ENCODE data around the gene SYCE3. TPM values are rescaled to one million over a fixed set of nuclear protein-coding genes. Genes with fewer than 3 reads are reported as not detected.

Gene SYCE3
- total RNA-seq, 1 donor from 2014 or later, result 0.76 TPM

DNA sequence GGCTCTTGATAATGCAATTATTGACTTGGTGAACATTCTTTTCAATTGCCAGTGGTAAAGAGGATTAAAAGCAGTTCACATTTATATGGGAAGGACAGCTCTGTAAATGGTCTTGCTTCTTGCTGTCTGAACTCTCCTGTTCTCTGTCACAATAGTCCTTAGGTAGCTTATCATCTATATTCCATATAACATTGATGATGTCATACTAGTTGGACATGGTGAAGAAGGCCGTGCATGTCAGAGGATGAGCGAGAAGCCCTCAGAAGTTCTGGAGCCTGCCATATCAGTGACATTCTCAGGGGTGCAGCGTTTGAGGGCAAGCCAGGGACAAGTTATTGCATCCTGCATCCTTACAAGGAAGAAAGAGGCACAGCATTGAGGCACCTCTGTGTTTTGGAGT lies 22.5 kb upstream of the SYCE3 start:
- TF ChIP-seq, protein P1, sequence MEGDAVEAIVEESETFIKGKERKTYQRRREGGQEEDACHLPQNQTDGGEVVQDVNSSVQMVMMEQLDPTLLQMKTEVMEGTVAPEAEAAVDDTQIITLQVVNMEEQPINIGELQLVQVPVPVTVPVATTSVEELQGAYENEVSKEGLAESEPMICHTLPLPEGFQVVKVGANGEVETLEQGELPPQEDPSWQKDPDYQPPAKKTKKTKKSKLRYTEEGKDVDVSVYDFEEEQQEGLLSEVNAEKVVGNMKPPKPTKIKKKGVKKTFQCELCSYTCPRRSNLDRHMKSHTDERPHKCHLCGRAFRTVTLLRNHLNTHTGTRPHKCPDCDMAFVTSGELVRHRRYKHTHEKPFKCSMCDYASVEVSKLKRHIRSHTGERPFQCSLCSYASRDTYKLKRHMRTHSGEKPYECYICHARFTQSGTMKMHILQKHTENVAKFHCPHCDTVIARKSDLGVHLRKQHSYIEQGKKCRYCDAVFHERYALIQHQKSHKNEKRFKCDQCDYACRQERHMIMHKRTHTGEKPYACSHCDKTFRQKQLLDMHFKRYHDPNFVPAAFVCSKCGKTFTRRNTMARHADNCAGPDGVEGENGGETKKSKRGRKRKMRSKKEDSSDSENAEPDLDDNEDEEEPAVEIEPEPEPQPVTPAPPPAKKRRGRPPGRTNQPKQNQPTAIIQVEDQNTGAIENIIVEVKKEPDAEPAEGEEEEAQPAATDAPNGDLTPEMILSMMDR (IDR thresholded peaks at IDR 0.05; ENCODE audit: unreplicated experiment), result no peak
- no peak overlapping the region for H3K4me3 Mint-ChIP-seq
- no peaks in the 10 kb centered on the region for H3K9me3 Mint-ChIP-seq
- peaks cover 7% of the 10 kb centered on the region for H3K27me3 Mint-ChIP-seq (ENCODE audit: low read depth)
- peaks cover 7% of the 10 kb centered on the region for H3K4me1 Mint-ChIP-seq
- no peak overlapping the region for H3K27ac Mint-ChIP-seq
- no peaks in the 10 kb centered on the region for H3K36me3 Mint-ChIP-seq
- no peak for DNase-seq (ENCODE audit: low spot score in 2 of 2, unreplicated experiment in 2 of 2)

DNA sequence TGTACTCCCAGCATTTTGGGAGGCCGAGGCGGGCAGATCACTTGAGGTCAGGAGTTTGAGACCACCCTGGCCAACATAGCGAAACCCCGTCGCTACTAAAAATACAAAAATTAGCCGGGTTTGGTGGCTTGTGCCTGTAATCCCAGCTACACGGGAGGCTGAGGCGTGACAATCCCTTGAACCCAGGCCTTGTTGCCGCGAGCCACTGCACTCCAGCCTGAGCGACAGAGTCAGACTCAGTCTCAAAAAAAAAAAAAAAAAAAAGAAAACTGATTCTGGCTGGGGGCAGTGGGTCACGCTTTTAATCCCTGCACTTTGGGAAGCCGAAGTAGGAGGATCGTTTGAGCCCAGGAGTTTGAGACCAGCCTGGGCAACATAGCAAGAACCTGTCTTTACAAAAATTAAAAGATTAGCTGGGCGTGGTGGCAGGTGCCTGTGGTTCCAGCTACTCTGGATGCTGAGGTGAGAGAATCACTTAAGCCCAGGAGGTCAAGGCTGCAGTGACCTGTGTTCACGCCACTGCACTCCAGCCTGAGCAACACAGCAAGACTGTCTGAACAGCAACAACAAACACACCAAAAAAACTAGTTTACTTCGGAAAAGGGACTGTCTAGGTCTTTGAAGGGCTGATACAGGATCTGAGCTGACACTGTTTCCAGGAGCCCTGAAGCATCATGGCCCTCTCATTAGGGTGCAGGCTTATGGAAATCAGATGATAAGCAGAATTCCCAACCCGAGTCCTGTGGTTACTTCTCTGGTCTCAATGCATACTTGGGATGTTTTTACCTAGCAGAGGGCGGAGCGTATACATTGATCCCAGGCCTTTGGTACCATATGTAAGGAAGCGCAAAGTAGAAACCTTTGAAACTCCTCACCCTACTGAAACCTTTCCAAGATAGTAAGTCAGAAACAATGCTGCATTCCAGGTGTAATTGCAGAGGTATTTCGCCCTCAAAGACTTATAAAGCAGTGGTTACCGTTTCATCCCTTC lies 21.7 kb upstream of the SYCE3 start:
- peaks cover 1% of the 10 kb centered on the region for H3K27me3 Mint-ChIP-seq (ENCODE audit: low read depth)
- H3K27ac Mint-ChIP-seq, result no peak overlapping the region
- peaks cover 7% of the 10 kb centered on the region for H3K4me1 Mint-ChIP-seq
- no peaks in the 10 kb centered on the region for H3K36me3 Mint-ChIP-seq
- TF ChIP-seq, protein P1 (IDR thresholded peaks at IDR 0.05; ENCODE audit: unreplicated experiment), result no peak
- DNase-seq (ENCODE audit: low spot score in 2 of 2, unreplicated experiment in 2 of 2), result no peak
- H3K4me3 Mint-ChIP-seq, result peak overlapping the region; percentile 79
- H3K9me3 Mint-ChIP-seq, result no peaks in the 10 kb centered on the region

DNA sequence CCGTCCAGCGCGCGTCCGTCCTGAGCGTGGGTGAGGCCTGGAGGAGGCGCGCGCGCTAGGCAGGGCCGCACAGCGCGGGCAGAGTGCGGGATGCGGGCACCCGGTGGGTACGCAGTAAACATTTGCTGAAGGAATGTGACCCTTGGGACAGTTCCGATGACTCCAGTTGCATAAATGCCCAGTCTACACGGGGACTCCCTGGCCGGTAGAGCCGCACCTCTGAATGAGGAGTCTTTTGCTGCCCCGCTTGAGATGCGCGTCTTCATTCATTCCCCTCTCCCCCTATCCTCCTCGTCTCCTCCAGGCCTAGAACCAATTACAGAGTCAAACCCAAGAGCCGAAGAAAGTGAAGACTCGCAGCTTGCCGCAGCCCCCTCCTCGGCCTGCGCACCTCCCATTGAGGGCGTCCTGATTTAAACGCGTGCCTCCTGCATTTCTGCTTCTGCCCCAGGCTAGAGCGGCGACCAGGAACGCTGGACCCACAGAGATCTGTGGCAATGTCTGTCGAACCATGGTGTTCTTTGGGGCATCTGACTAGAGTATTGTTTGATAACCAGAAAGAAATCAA lies 20.7 kb upstream of the SYCE3 start:
- TF ChIP-seq, protein P1 (IDR thresholded peaks at IDR 0.05; ENCODE audit: unreplicated experiment), result no peak
- Mint-ChIP-seq H3K36me3 (no peaks in the 10 kb centered on the region), H3K9me3 (no peaks in the 10 kb centered on the region), H3K27me3 (ENCODE audit: low read depth) (peaks cover 1% of the 10 kb centered on the region), H3K27ac (peak overlapping the region; percentile 44), H3K4me3 (peak overlapping the region; percentile 79), H3K4me1 (peaks cover 7% of the 10 kb centered on the region)
- no peak for DNase-seq (ENCODE audit: low spot score in 2 of 2, unreplicated experiment in 2 of 2)

DNA sequence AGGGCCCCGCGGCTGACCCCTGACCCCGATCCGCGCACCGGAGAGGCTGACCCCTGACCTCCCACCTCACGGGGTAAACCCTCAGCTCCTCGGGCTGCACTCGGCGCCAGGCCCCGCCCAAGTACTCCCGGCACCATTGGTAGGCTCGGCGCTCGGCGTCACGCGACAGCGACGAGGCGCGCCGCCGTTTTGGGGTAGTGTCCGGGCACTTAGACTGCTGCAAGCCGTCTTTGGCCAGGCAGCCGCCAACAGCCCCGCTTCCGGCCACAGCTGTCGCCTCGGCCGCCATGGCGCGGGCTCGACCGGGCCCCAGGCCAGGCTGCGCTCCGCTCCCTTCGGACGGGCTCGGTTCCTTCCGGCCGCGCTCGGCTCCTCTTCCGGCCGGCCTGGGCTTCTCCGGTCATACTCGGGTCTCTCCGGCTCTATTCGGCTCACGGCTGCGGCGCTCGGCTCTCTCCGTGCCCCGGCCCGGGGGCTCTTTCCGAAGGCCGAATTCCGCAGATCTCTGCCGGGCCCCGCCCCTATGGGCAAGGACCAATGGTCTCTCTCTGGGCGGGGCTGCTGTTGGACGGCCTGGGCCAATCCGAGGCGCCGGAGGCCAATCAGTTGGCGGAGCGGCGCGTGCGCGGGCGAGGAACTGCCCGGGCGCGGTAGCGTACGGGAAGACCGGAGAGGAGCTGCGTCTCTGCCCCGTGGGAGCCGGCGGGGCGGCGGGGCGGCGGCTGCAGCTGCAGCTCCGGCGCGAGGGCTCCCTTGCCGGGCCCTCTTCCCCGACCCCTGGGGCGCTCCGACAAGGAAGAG lies 20.0 kb upstream of the SYCE3 start, which contains the start of gene CHKB:
CHKB (minus strand) TSS at position 357 of the 801 bp plus-strand sequence; CDS start at position 289, 68 bp downstream.
- H3K9me3 Mint-ChIP-seq, result no peaks in the 10 kb centered on the region
- H3K27ac Mint-ChIP-seq, result peak within 1 kb of the TSS; percentile 83
- H3K4me1 Mint-ChIP-seq, result peaks cover 7% of the 10 kb centered on the region
- DNase-seq (ENCODE audit: low spot score in 2 of 2, unreplicated experiment in 2 of 2), result peak; percentile 98 to 99
- H3K27me3 Mint-ChIP-seq (ENCODE audit: low read depth), result peaks cover 1% of the 10 kb centered on the region
- TF ChIP-seq, protein P1 (IDR thresholded peaks at IDR 0.05; ENCODE audit: unreplicated experiment), result no peak
- H3K4me3 Mint-ChIP-seq, result peak within 1 kb of the TSS; percentile 79
- no peaks in the 10 kb centered on the region for H3K36me3 Mint-ChIP-seq

DNA sequence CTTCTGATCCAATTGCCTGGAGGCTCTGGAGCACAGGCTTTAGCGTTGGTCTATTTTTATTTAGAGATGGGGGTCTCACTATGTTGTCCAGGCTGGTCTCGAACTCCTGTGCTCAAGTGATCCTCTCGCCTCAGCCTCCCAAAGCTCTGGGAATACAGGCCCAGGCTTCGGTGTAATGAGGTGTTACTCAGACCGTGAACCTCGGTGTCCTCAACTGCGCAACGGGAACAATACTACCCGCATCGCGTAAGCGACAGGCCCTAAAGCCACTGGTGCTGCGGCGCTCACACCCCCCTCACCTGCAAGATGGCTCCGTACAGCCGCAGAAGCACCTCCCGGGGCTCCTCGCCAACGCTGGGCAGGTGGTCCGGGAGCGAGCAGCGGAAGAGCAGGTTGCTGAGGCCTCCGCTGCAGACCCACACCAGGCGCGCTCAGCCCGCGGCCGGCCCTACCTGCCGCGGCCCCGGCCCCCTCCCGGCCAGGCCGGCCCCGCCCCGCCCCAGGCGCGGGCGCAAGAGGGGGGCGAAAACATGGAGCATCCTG lies 19.3 kb upstream of the SYCE3 start:
- peak; percentile 18 to 56 for DNase-seq (ENCODE audit: low spot score in 2 of 2, unreplicated experiment in 2 of 2)
- TF ChIP-seq, protein P1 (IDR thresholded peaks at IDR 0.05; ENCODE audit: unreplicated experiment), result no peak
- Mint-ChIP-seq H3K4me3 (peak overlapping the region; percentile 79), H3K9me3 (no peaks in the 10 kb centered on the region), H3K27ac (peak overlapping the region; percentile 66), H3K27me3 (ENCODE audit: low read depth) (peaks cover 1% of the 10 kb centered on the region), H3K4me1 (peaks cover 7% of the 10 kb centered on the region), H3K36me3 (no peaks in the 10 kb centered on the region)
